NOMO-1 treated with DMSO at 0.1 percent for 48 hours (cell line): ENCODE results near the gene RELN.
"Not testable (repeated sequence)": the region's sequence is repeated elsewhere in the genome, so short reads cannot be mapped to it uniquely, and the experiment has no call there.

Experiments used
- DNase-seq: peaks from one replicate; lab custom pipeline; 2025; ENCODE audit not compliant: unreplicated experiment; lab: John Stamatoyannopoulos, UW

The RELN gene

DNA sequence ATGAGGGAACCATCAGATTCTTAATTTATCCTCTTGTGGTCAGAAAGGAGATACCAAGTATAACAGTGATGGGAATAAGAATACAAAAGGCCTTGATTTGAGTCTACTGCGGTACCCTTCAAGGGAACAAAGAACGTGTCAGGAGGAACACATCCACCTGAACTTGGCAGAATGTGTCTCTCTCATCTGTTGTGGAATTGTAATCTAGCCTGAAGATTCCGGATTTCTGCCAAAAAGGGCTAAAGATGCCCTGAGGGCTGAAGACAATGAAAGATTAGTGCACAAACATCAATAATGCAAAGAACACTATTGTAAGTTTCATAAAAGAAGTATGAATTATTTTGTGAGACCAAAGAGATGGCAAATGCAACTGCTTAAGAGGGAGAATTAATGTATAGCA is 134.8 kb downstream of the RELN start:
- no peak for DNase-seq

DNA sequence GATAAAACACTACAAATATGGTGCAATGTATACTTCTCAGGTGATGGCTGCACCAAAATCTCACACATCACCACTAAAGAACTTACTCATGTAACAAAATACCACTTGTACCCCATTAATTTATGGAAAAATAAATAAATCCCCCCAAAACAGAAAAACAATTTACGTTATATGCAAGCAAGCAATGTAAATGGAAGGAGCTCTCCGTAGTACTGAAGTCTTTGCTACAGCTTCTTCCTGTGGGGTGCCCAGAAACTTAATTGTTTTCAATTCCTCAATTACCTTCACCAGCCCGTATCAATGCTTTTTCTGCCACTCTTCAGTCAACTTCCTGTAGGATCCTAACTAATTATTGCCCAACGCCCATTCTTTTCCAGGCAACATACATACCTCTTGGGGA is 138.1 kb downstream of the RELN start:
- no peak for DNase-seq

DNA sequence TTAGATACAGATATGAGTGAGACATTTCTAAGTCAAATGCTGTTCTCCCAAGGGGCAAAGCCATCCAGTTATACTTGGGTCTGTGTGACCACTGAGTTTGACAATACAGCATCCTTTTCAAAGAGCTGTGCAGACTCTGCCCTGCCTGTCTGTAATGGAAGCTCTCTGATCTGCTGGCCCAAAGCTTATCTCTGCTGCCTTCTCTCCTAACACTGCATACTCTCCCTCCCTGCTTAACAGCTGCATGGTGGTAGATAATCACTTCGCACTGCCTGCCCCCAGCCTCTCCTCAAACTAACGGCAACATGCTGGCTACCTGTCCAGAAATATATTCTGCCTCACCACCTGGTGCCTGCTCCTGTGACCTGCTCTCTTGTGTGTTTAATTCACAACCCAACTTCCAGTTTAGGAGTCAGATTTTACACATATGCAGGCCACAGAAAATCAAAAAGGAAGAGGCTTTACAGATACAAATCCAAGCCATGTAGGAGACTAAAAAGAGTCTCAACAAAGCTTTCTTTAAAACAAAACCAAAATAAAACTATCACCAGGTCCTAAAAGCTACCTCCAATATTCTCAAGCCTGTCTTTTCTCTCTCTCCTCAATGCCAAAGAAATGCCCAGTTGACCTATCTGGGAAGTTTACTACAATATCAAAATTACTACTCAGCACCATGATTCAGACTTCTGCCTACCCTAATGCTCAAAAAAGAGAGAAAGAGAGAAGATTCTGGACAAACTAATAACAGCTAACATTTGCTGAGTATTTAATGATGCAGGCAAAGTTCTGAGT is 145.6 kb downstream of the RELN start:
- DNase-seq: no peak

DNA sequence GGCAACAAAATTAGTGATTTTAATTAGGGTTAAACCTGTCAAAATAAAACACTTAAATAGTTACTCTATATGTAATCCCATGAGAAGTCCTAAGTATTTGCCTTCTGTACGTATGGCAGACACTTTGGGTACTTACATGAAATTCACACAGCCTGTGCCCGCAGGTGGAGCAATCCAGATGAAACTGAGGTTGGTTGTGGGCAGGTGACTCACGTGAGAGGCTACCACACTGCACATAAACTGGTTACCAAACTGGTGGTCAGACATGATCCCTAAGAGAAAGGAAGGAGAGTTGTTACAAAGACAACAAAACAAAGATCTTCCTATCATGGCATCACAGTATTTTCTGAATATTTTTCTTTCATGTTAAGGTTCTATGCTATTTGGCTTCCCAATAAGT is 156.1 kb downstream of the RELN start:
- no peak for DNase-seq

DNA sequence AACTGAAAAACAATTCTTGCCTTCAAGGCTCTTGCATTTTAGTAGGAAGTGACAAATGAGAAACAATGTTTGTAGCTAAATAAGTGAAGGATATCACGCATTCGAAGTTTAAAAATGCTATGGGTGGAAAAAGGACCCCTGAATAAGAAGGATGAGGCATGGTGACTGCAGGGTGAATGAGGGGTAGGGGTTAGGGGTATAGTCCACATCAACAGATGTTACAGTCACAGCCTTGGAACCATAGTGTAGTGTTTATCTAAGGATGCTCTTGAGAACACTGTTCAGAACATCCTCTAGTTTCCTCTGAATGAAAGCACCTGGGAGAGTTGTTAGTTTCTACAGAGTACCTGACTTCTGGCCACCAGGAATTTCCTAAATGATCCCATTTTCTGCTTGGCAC is 157.0 kb downstream of the RELN start:
- no peak for DNase-seq

DNA sequence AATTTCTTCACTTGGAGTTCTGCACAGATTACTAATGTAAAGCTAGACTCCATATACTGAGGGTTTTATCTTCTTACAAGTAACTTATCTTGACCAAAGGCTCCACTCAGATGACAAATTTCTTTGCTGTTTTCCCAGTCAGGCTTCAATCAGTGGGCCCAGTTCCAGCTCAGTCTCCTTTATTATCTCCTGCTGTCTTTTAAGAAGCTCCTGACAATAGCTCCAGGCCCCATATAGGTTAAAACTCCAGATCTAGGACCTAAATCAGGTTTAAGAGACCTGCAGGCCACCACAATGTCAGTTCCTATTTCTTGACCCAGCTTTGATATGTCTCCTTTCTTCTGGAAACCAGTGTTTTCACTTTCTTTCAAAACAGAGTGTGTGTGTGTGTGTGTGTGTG is 165.2 kb downstream of the RELN start:
- DNase-seq: no peak

DNA sequence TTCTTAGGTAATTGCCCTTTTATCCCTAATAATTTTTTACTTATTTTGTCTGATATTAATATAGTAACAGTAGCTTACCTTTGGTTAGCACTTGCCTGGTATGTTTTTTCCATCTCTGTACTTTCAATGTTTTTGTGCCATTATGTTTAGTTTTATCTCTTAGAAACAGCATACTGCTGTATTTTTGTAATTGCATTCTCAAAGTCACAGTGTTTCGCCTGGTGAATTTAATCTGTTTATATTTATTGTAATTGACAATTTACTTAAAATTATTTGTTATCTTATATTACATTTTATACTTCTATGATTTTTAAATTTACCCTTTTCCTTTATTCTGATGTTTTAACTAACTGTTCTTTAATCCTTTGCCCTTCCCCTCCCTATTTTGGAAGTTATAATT is 166.4 kb downstream of the RELN start:
- DNase-seq: no peak

DNA sequence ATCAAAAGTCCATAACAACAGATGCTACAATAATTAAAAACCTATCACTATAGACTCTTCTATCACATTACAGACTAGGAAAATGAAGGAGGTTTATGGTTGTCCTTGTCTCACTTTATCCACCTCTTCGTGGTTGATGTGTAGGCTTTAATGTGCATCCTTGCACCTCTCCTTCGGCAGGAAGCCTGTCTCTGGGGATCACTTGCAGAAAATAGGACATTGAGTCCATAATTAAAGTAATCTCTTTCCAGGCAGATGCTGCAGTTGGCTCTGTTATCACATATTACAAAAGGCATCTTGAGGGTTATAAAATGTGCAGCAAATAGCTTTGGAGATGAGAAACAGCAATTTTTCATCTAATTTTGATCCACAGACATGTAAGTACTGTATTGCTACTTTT is 168.4 kb downstream of the RELN start:
- DNase-seq: no peak

DNA sequence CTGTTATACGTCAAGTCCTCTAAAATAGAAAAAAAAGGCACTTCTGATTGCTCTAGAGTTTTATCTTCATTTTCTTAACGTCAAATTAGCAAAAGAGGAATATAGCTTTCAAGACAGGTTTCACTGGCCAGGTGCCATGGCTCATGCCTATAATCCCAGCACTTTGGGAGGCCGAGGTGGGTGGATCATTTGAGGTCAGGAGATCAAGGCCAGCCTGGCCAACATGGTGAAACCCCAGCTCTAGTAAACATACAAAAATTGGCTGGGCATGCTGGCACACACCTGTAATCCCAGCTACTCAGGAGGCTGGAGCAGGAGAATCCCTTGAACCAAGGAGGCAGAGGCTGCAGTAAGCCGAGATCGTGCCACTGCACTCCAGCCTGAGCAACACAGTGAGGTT is 173.5 kb downstream of the RELN start:
- DNase-seq: not testable (repeated sequence)

DNA sequence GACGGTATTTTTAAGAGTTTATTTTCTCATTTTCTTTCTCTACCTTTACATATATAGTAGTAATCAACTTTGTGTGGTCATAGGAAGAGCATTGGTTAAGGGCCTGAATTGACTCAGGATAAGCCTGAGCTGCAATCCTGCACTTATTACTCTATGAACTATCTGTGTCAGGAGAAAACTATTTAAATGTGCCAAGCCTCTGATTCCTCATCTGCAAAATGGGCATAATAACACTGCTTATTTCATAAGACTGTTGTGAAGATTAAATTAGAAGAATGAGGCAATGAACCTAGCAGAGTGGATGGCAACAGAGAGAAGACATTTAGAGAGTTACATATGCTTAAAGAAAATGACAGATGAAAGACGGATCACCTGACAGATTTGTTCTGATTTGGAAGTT is 175.5 kb downstream of the RELN start:
- no peak for DNase-seq

DNA sequence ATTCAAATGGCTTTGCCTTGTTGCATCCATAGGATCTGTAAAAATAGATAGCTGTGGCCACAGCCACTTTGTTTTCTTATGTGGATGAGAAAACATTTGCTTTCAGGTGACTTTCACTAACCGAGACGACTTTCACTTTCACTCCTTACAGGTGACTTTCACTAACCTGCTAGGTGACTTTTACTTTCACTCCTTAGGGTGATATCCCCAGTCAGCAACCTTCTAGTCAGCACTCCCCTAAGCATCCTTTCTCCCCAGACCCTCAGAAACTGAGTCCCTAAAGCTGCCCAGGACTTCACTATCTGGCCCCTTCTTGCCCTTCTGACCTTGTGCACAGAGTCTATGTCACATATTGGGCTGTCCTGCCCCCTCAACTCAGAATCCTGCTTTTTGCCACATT is 177.5 kb downstream of the RELN start:
- DNase-seq: no peak

DNA sequence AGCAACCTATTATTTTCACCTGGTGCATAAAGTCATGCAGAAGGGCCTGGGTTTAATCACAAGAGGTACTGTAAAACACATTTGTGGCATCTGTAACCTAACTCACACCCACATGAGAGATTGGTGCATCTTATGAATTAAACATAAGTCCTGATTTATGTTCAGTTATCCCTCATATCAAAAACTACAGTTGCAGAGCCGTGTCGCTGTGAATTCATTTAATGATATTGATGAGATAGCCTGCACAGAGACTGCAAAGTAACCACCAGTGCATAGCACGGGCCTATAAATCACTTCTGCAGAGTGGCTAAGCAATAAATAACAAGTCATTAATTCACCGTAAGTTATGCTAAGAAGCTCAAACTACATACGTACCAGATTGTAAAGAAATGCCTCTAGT is 178.2 kb downstream of the RELN start:
- no peak for DNase-seq

DNA sequence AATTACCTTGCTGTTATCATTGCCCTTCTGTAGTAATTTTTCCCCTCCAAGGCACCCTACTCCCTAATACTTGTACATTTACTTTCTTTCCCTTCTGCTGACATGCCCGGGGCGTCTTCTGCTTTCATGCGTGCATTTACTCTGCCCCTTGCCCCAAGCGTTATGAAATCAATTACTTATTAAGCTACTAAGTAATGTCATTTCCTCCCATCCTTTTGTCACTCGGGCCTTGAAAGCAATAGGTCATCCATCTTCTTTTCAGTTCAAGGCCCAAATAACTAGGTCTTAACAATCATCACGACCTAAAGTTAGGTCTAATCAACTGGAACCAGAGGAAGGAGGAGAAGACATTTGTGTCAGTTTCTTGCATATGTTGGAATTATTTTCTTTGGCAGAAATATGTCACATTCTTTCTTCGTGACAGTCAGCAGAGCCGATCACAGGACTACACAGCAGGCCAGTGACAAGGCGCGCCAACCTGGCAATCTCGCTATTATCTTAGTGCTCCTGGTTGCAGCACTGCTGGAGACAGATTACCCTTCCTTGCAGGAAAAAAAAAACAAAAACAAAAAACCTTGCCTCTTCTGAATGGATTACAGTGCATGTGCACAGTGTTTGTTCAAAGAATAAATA is 179.2 kb downstream of the RELN start:
- DNase-seq: no peak

DNA sequence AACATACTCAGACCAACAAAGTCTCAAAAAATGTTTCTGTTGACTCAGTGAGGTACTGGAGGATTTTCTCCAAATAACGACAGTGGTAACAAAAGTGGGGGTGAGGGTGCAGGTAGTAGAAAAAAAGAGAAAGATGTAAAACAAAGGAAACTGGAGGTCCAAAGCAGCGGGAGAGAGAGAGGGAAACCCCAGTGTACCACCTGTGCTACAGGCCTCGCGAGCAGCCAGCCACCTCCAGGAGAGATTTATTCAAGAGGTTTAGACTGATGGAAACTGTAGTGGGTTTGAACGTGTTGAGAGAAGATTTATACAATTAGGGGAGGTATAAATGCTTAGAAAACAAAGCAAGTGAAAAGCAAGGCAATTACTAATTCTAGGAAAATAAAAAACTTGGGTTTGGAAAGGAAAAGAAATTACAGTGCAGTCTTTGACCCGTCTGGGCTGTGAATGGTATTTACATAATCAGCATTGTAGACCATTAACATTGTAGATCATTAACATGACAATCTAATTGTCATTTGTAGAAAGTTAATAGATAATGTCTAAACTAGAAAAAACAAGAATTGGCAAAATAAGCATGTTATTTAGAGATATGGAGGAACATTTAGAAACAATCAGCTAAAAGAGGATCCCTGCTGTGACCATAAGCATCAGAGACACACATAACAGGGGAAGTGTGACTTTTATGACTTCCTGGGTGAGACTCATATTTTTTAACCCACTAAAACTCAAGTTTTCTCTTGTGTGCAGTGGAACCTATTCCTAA is 180.0 kb downstream of the RELN start:
- DNase-seq: no peak

DNA sequence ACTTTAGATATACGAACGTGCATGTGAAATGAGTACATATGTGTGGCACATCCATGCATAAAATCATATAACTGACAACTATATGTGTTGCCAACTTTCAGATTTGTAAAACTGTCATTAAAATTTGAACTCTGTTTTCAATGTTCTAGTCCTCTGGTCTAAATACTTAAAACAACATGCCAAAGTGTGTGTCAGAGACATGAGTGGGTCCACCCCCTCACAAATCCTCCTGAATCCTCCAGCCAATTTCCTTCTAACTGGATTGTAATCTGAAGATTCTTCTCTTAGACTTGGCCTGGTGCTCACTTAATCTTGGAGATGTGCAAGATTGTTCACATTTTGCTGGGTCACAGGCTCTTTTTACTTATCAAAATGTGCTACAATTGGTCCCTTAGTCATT is 184.1 kb downstream of the RELN start:
- DNase-seq: no peak

DNA sequence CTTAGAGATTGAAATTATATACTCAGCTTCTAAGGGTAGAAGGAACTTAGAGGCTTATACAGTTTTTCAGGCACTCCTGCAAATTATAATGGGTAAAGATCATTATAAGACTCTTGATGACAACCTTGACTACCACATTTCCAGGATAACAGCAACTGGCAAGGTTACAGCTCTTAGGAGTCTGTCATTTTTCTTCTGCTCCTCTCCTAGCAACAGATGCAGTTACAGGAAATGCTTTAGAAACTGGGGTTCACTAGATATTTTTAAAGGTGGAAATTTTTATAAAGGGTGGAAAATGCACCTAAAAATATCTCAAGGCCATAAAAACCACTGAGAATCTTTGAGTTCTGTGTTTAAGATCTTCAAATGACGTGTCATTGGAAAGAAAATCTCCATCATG is 185.8 kb downstream of the RELN start:
- no peak for DNase-seq

DNA sequence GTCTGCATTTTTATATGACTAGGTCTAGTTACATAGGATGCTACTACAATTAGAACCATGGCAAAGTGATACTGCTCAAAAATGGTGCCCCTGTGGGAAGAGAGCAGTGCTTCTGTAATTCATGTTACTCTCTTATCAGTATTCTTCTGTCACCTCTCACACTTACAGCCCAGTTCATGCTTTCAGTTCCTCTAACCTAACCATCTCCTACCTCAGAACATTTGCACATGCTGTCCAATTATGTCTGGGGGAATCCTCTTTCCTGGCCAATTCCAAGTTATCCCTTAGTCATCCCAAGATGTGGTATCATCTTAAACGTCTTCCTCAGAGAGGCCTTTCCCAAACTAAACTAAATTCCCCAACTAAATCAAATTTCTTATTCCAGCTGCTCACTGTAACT is 190.2 kb downstream of the RELN start:
- DNase-seq: no peak

DNA sequence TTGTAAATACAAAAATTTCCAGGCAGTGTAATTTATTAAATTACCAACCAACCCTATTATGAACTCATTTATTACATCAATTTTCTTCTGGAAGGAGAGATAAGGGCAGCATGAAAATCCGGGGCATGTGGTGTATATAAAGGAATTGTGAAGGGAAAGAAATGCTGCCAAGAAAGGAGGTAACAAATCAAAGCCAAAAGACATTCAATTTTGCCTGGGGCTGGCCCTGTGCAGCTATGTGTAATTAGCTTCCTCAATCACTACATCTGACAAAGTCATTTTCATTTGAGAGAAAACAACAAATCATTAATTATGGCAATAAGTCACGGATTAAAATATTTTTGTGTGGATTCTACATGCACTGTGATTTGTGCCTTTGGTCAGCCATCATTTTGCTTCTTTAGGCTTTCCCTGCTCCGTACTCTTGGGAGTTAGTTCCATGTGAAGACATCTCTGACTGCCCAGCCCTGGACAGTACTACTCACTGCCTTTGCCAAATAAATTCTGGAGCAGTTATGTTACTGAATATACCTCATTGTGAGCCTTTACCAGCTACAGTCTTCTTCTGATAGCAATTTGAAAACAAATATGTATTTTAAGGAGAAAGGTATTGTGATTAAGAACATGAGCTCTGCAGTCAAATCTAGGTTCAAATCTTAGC is 191.7 kb downstream of the RELN start:
- no peak for DNase-seq

DNA sequence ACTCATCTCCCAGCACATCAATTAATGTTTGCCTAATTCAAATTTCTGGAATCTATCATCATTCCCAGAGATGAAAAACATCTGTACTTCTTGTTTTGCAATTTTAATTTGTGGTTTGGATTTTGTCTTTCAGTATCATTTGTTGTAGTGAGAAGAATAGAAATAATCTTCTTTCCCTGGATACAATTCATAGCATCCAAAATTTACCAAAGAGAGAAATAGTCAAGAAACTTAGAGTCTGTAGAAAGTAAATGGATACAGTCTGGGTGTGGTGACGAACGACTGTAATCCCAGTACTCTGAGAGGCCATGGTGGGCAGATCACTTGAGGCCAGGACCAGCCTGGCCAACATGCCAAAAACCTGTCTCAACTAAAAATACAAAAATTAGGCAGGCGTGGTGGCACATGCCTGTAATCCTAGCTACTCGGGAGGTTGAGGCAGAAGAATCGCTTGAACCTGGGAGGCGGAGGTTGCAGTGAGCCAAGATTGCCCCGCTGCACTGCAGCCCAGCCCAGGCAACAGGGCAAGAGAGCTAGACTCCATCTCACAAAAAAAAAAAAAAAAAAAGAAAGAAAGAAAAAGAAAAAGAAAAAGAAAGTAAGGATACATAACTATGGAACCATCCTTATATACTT is 193.0 kb downstream of the RELN start:
- no peak for DNase-seq

DNA sequence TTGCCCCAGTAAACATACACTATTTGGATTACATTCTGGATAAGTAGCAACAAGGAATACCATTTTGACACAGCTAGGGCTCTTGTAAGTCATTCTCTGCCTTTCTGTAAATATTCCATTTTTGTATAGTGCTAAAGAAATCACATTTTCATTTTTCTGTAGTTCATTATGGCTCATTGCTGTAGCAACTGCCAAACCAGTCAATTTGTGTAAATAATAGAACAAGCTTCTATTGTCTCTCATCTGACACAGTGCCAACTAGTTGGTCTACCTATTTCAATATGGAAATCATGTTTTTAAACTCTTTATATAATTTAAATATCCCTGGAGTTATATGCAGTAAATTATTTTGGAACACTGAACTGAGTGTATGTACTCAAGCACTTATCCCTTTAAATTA is 193.7 kb downstream of the RELN start:
- no peak for DNase-seq

DNA sequence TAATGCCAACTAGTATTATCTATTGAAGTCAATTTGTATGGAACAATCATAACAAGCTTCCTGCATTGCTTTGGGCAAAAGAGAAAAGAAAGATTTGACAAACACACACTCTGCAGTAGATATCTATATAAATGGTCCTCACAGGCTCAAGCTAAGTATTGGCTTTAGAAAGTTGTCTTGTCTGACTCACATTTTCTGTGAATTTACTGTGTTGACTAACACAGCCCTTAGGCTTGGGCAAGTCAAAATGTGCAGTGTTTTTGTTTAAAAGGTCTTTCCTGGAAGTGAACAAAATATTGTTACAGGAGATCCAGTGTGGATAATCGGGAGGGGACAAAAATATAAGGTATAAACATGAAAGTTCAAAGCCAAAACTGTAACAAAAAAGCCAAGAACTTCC is 194.4 kb downstream of the RELN start:
- DNase-seq: no peak
